ENCODE data around the gene ABTB1. TPM values are rescaled to one million over a fixed set of nuclear protein-coding genes. Genes with fewer than 3 reads are reported as not detected.

ABTB1 gene
- total and polyA plus RNA-seq, 9 donors: 5.5 to 64.4 (median 26.7) TPM

DNA sequence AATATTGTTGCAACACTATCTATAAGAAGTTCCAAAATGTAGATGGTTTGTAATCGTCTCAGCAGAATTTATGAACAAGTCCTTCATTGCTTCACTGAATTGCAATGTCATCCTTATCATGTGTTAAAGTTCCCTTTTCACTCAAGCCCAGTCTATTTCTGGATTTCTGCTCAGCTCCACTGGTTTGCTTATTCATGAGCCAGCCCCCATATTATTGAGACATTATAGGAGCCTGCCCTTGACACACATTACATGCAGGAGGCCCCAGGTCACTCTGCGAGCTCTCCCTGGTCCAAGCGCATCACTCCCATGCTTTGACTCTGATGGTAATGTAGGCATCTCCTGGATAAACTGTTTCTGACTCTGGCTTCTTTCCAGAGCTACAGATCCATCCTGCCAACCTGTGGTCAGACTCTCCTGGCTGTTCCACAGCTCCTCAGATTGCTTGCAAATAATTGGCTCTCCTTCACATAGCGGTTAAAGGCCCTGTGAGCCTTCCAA is 56.9 kb downstream of the ABTB1 start:
- DNase-seq: no peak
- intact Hi-C loops (cut with DNase I): no loop called here
- WGBS, 3 donors: 93 to 97% (median 93%) methylated on average over 4 of the region's 4 CpGs
- no peak overlapping the region for H3K27ac ChIP-seq
- no peak overlapping the region for H3K4me3 ChIP-seq
- H3K4me1 ChIP-seq (ENCODE audit: insufficient read depth): peaks cover 7% of the 10 kb centered on the region
- TF ChIP-seq POLR2A (IDR thresholded peaks at IDR 0.05) (no peak), EP300 (IDR thresholded peaks at IDR 0.05) (no peak)
- TF ChIP-seq, protein P1, sequence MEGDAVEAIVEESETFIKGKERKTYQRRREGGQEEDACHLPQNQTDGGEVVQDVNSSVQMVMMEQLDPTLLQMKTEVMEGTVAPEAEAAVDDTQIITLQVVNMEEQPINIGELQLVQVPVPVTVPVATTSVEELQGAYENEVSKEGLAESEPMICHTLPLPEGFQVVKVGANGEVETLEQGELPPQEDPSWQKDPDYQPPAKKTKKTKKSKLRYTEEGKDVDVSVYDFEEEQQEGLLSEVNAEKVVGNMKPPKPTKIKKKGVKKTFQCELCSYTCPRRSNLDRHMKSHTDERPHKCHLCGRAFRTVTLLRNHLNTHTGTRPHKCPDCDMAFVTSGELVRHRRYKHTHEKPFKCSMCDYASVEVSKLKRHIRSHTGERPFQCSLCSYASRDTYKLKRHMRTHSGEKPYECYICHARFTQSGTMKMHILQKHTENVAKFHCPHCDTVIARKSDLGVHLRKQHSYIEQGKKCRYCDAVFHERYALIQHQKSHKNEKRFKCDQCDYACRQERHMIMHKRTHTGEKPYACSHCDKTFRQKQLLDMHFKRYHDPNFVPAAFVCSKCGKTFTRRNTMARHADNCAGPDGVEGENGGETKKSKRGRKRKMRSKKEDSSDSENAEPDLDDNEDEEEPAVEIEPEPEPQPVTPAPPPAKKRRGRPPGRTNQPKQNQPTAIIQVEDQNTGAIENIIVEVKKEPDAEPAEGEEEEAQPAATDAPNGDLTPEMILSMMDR (IDR thresholded peaks at IDR 0.05): no peak
- H3K36me3 ChIP-seq: no peaks in the 10 kb centered on the region
- no peaks in the 10 kb centered on the region for H3K9me3 ChIP-seq
- H3K27me3 ChIP-seq: no peaks in the 10 kb centered on the region

DNA sequence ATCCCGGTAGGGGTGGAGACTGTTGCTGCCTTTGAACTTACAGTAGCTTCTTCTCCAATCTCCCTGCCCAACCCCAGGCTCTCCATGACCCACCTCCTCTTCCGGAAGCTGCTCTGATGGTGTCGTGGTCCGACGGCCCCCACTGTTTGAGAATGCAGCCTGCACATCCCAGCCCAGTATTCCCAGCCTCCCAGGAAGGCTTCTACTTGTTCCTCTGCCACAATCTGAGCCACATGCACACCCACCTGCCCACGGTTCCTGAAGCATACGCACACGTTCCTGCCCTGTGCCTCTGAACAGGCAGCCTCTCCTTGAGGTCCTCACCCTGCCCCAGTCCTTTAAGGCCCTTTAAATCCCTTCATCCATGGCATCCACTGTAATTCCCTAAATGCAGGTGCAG is 57.4 kb downstream of the ABTB1 start:
- no peak for DNase-seq
- Histone ChIP-seq H3K9me3 (no peaks in the 10 kb centered on the region), H3K4me1 (ENCODE audit: insufficient read depth) (peaks cover 9% of the 10 kb centered on the region), H3K27ac (no peak overlapping the region), H3K4me3 (no peak overlapping the region), H3K36me3 (no peaks in the 10 kb centered on the region), H3K27me3 (no peaks in the 10 kb centered on the region)
- WGBS, 3 donors: 83 to 87% (median 85%) methylated on average over 8 of the region's 8 CpGs
- intact Hi-C loops (cut with DNase I): no loop called here
- TF ChIP-seq, protein P1 (IDR thresholded peaks at IDR 0.05): no peak
- no peak for TF ChIP-seq EP300 (IDR thresholded peaks at IDR 0.05)

Other genes starting within 250 kb of the ABTB1 start
- gene TPRA1, start 82.2 kb upstream of the ABTB1 start, total RNA-seq: 10 to 100 TPM; 31.5 to 40.3 (median 36.7) TPM
- gene TPRA1, start 82.2 kb upstream of the ABTB1 start, polyA plus RNA-seq: 10 to 100 TPM in 1 of 2 donors, 1 to 10 TPM in 1; 6.4 to 35.2 TPM
- 10 to 100 TPM in 2 of 7 donors, 1 to 10 TPM in 5; 3.6 to 11.8 (median 7.1) TPM for gene MCM2, start 74.5 kb upstream of the ABTB1 start, total RNA-seq
- gene MCM2, start 74.5 kb upstream of the ABTB1 start, polyA plus RNA-seq: 1 to 10 TPM; 3.4 to 6.1 TPM
- 10 to 100 TPM in 3 of 7 donors, 1 to 10 TPM in 4; 5.3 to 14.3 (median 7.3) TPM for gene PODXL2, start 43.8 kb upstream of the ABTB1 start, total RNA-seq
- gene PODXL2, start 43.8 kb upstream of the ABTB1 start, polyA plus RNA-seq: 1 to 10 TPM; 8.9 to 10.0 TPM
- gene MGLL, start 149.6 kb downstream of the ABTB1 start, total RNA-seq: 10 to 100 TPM in 4 of 7 donors, 1 to 10 TPM in 3; 4.5 to 22.4 (median 13.3) TPM
- 10 to 100 TPM in 1 of 2 donors, 1 to 10 TPM in 1; 6.7 to 14.0 TPM for gene MGLL, start 149.6 kb downstream of the ABTB1 start, polyA plus RNA-seq
- gene KBTBD12, start 242.3 kb downstream of the ABTB1 start, total RNA-seq: 1 to 10 TPM in 1 of 7 donors, under 1 TPM in 4, not detected in 2; 0.20 to 1.1 (median 0.42) TPM
- under 1 TPM; 0.12 to 0.87 TPM for gene KBTBD12, start 242.3 kb downstream of the ABTB1 start, polyA plus RNA-seq

Data from ovary (tissue), 9 donors.